Heart left ventricle (tissue), 13 donors: ENCODE results near the gene MAPKAPK3.

Source experiments
- CTCF ChIP-seq, 12 donors: fragments of 200-600 bp; sonication (generic) in 4 of 12; IDR thresholded peaks; one replicate each; pipeline versions ENCODE4 v1.5.0 to v1.8.0; 2018 to 2022; ENCODE audit warnings: antibody characterized with exemption in 12 of 12, mild to moderate bottlenecking in 5 of 12
- POLR2A ChIP-seq, 2 donors: fragments of 450-650 bp; IDR thresholded peaks; one replicate each; pipeline ENCODE4 v1.6.1; 2017; ENCODE audit warnings: antibody characterized with exemption in 2 of 2, mild to moderate bottlenecking in 2 of 2, moderate library complexity in 2 of 2
- donor health status: ischemic (EF 13 %, LVEDD 7.1; RV severe dilation, severe dysfunction).
- donor health status: DM: no; HTN: yes; CAD: no.
- donor health status: DM: no; HTN: no; CAD: no.
- donor health status: ischemic (EF 25% LVEDD 6.9; RV normal size, moderate dysfunction).
- donor health status: ischemic (EF 25% LVEDD 5.7; RV mildly dilated, moderate dysfunction).
- donor health status: ischemic (EF 35%, LVEDD 5.7; RV mildly dilated, moderate dysfunction).
- donor health status: nonischemic (EF 11% LVEDD 7.7; RV severe dilation, severe dysfunction).
- donor health status: DM: yes; HTN: yes; CAD: no.
- donor health status: PGD.
- donor health status: ischemic (EF 29% LVEDD 5.4; RV normal size, mild dysfunction).
- donor health status: nonischemic (EF 23%, LVEDD 6.1; RV moderate dilation, normal function).

DNA sequence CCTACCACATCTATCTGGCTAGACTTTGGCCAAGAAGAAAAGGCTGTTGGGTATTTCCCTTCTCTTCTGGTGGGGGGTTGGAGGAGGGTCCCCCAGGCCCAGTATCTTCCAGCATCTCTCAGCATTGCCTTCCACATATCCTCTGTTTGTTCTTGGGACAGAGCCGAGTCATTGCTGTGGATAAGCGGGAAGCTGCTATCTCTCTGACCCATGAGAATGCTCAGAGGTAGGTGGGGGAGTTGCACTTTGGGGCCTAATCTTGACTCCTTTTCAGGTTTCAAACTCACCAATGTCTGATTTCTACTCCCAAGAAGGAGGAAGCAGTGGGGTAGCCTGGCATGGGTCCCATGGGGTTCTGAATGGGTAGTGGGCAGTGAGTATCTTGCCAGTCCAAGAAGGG lies 39.6 kb upstream of the MAPKAPK3 start:
- TF ChIP-seq CTCF (IDR thresholded peaks at IDR 0.05) (no peak), POLR2A (IDR thresholded peaks at IDR 0.05) (no peak)
